Measurements from ENCODE around the gene TCTN3. TPM values are rescaled to one million over a fixed set of nuclear protein-coding genes. Genes with fewer than 3 reads are reported as not detected.

TCTN3 gene
- total RNA-seq, 2 experiments from 2014 or later, result 17.6 to 20.5 TPM

GRCh38 chr10:95618101-95618500 is 75.6 kb downstream of the TCTN3 start:
- ChIA-PET CTCF (no interaction called here), POLR2A (no interaction called here)
- intact Hi-C loops (cut with micrococcal nuclease), result no loop called here
- ATAC-seq, result no peak
- H3K9me3 Mint-ChIP-seq, result no peaks in the 10 kb centered on the region
- peaks cover 63% of the 10 kb centered on the region for H3K36me3 Mint-ChIP-seq (ENCODE audit: low read depth)
- no peak for DNase-seq
- no peak overlapping the region for H3K27ac Mint-ChIP-seq
- H3K4me1 Mint-ChIP-seq (ENCODE audit: low read depth), result no peaks in the 10 kb centered on the region
- TF ChIP-seq, protein P1, sequence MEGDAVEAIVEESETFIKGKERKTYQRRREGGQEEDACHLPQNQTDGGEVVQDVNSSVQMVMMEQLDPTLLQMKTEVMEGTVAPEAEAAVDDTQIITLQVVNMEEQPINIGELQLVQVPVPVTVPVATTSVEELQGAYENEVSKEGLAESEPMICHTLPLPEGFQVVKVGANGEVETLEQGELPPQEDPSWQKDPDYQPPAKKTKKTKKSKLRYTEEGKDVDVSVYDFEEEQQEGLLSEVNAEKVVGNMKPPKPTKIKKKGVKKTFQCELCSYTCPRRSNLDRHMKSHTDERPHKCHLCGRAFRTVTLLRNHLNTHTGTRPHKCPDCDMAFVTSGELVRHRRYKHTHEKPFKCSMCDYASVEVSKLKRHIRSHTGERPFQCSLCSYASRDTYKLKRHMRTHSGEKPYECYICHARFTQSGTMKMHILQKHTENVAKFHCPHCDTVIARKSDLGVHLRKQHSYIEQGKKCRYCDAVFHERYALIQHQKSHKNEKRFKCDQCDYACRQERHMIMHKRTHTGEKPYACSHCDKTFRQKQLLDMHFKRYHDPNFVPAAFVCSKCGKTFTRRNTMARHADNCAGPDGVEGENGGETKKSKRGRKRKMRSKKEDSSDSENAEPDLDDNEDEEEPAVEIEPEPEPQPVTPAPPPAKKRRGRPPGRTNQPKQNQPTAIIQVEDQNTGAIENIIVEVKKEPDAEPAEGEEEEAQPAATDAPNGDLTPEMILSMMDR (IDR thresholded peaks at IDR 0.05), result no peak
- no peak overlapping the region for H3K4me3 Mint-ChIP-seq
- H3K27me3 Mint-ChIP-seq, result no peaks in the 10 kb centered on the region

GRCh38 chr10:95616446-95616845 is 77.3 kb downstream of the TCTN3 start:
- ChIA-PET CTCF (no interaction called here), POLR2A (no interaction called here)
- Mint-ChIP-seq H3K27ac (no peak overlapping the region), H3K36me3 (ENCODE audit: low read depth) (peaks cover 64% of the 10 kb centered on the region), H3K4me1 (ENCODE audit: low read depth) (no peaks in the 10 kb centered on the region), H3K9me3 (no peaks in the 10 kb centered on the region), H3K27me3 (no peaks in the 10 kb centered on the region), H3K4me3 (no peak overlapping the region)
- DNase-seq, result no peak
- TF ChIP-seq, protein P1 (IDR thresholded peaks at IDR 0.05), result no peak
- intact Hi-C loops (cut with micrococcal nuclease), result no loop called here
- no peak for ATAC-seq

Other genes starting within 250 kb of the TCTN3 start
- under 1 TPM; 0.13 to 0.70 TPM for gene SORBS1, start 132.6 kb downstream of the TCTN3 start, total RNA-seq
- 100 to 1,000 TPM; 119 TPM for gene ALDH18A1, start 37.2 kb downstream of the TCTN3 start, total RNA-seq
- gene ENTPD1, start 62.2 kb upstream of the TCTN3 start, total RNA-seq, result 1 to 10 TPM; 4.4 to 4.6 TPM
- gene CC2D2B, start 214.0 kb upstream of the TCTN3 start, total RNA-seq, result under 1 TPM in 1 of 2 experiments, not detected in 1; 0.31 TPM